HG03196 (cell line): ENCODE results near the gene PLCB3.
A peak's percentile ranks its signal among the peaks of the same experiment; 100 is the strongest.

Experiments
- ATAC-seq: cut with Tn5 transposase; IDR thresholded peaks from one replicate; pipeline ENCODE4 v1.9.1; 2021; ENCODE audit not compliant: unreplicated experiment

PLCB3 gene

GRCh38 chr11:64220798-64221197, 30.5 kb upstream of the PLCB3 start:
- ATAC-seq, result no peak

DNA sequence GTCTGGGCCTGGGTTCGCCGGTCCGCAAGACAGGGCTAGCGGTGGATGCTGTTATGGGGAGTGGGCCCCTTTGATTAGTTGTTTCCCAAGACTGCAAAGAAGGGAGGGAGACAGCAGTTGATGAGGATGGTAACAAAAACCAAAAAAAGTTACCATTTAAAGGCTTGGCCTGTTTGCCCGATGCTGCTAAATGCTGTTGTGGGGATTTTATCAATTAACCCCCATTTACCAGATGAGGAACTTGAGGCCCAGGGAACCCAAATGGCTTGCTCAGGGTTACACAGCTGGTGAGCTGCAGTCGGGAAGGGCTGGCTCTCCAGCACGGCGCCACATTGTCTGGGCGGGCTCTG, 28.7 kb upstream of the PLCB3 start:
- no peak for ATAC-seq

GRCh38 chr11:64223001-64223651, 28.2 kb upstream of the PLCB3 start:
- ATAC-seq, result no peak

DNA sequence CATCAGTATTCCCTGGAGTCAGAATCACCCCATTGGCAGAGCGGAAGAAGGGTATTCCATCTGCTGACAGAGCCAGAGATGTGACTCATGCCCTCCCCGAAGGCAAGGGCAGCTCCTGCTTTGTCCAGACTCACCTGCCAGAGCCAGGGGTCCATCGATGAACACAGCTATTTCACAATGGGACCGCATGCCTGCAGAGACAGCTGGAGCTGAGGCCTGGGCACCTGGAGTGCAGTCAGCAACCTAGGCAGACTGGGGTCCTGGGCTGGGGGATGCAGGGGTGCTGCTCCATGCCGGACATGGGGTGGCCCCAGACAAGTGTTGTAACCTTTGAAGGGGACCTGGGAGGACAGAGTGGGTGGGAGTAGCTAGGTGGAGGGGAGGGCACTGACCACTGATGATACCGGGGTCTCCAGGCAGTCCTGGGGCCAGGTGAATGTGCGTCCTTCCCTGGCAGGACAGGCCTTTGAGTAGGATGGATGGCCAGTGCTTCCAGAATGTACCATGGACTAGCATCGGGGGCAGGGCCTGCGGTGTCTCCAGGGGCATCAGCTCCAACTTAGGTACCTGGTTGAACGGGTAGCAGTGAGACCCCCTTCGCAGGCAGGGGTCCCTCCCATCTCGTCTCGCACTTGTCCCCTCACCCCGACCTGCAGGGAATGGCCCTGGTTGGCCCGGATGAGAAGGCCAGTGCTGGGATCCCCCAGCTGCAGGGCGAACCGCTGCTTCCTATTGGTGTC, 27.0 kb upstream of the PLCB3 start:
- no peak for ATAC-seq

DNA sequence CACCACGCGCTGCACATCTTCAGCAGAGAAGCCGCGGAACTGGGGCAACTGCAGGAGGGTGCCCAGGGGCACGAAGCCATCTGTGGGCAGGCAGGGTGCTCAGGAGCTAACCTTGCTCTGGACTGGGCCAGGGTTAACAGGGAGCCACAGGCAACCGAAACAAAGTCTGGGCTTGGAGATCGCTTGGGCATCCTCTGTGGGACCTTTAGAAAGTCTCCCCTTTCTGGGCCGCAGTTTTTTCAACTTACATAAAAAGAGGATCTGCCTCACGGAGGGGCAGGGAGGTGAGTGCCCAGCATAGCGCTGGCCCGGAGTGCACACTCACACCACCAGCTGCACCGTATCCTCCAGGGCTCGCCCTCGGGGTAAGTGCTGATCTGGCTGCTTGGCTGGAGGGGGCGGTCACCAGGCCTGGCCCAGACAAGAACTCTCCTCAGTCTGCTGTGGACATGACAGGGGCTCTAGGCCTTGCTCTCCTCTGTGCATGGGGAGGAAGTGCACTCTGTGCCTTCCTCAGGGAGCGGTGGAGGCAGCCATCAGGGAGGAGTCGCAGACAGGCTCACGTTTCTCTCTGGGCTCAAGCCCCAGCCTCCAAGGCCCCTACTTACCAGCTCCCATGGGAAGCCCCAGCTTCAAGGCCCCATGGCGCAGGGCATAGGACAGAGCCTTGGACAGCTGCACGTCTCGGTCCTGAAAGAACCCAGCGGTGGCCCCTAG, 26.3 kb upstream of the PLCB3 start:
- no peak for ATAC-seq

DNA sequence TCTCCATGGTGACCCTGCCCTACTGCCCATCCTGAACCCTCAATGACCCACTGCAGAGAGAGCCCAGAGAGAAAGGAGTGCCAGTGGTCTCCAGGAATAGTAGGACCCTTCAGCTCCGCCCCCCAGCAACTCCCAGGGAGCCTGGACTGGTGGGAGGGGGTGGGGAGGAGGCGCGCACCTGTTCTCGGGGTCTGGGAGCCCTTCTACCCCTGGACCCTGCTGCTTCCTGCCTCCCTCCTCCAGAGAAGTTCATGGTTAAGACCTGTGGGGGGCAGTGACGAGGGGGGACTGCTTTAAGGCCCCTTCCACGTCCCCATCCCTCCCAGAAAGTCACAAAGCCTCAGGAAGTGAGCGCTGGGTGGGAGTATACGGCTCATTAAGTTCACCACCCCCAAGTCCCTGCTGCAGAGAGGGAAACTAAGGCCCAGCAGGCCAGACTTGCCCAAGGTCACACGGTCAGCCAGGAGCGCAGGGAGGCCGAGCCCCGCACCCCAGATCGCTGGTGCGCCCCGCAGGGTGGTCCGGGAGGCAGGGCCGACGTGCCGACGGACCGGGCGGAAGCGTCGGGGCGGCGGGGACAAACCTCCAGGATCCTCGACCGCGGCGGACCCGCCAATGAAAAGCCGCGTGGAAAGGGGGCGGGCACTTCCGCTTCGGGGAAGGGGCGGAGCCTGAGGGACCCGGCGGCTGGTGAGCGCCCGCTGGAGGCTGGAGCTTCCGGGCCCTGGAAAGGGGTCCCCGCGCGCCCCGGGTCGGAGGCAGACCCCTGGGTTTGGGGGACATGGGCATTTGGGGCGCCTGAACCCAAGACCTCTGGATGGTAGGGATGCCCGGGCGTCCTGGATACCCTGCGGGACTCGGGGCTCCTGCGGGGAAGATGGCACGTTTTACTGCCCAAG, 25.5 kb upstream of the PLCB3 start, which contains the start of the genes NUDT22 and TRPT1:
TSS of gene NUDT22 (plus strand) at position 667 of the 899 bp plus-strand sequence. CDS start 379 bp downstream, outside the sequence.
TSS of gene TRPT1 (minus strand) at position 579 of the 899 bp plus-strand sequence. CDS start at position 253, 326 bp downstream.
- peak; percentile 45 for ATAC-seq

DNA sequence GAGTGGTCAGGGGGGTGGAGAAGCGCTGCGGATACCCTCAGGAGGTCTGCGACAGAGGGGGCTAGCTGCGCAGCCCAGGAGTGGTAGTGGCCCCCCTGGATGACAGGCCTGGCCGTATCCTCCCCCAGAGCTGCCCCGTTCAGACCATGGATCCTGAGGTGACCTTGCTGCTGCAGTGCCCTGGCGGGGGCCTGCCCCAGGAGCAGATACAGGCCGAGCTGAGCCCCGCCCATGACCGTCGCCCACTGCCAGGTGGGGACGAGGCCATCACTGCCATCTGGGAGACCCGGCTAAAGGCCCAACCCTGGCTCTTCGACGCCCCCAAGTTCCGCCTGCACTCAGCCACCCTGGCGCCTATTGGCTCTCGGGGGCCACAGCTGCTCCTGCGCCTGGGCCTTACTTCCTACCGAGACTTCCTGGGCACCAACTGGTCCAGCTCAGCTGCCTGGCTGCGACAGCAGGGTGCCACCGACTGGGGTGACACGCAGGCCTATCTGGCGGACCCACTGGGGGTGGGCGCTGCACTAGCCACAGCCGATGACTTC, 24.8 kb upstream of the PLCB3 start:
- ATAC-seq, result peak; percentile 23

DNA sequence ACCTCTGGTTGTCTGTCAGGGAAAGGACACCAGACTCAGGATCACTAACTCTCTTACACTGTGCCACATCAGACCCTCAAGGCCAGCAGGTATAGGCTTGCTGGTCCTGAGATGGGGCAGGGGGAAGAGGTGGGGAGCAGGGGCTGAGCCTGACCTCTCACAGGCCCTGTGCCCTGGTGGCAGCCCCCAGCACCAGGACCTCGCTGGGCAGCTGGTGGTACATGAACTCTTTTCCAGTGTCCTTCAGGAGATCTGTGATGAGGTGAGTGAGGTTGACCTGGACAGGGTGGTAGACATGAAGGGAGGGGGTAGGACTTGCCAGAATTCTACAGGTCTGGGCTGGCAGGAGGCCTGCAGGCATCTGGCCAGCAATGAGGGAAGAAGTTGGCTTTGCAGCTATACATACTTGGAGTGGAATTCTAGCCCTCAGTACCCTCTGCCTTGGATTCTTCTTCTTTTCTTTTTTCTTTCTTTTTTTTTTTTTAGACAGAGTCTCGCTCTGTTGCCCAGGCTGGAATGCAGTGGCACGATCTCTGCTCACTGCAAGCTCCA, 23.8 kb upstream of the PLCB3 start:
- no peak for ATAC-seq

- ATAC-seq, result no peak
These were observed 22.1 kb upstream of the PLCB3 start for GRCh38 chr11:64229090-64229743.

GRCh38 chr11:64229744-64230170, 21.6 kb upstream of the PLCB3 start:
- no peak for ATAC-seq

GRCh38 chr11:64230171-64230984, 21.0 kb upstream of the PLCB3 start, which contains the start of gene DNAJC4:
Gene DNAJC4 (plus strand): TSS chr11:64230548. CDS start chr11:64230855, 307 bp downstream.
- ATAC-seq, result peak; percentile 44

DNA sequence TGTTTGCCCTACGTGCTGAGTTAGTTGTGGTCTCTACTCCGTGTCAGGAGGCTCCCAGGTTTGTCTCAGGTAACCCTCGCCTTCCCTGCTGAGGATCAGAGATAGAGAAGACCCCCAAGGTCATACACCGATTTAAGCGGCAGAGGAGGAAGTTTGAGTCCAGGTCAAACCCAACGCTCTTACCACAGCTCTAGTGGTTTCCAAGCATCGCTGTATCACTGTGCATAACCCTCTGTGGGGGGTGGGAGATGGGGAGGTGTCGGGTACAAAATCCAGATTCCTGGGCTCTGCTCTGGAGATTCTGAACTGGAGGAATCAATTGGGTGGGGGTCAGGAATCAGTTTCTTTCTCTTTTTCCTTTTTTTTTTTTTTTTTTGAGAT, 20.4 kb upstream of the PLCB3 start:
- ATAC-seq, result no peak

DNA sequence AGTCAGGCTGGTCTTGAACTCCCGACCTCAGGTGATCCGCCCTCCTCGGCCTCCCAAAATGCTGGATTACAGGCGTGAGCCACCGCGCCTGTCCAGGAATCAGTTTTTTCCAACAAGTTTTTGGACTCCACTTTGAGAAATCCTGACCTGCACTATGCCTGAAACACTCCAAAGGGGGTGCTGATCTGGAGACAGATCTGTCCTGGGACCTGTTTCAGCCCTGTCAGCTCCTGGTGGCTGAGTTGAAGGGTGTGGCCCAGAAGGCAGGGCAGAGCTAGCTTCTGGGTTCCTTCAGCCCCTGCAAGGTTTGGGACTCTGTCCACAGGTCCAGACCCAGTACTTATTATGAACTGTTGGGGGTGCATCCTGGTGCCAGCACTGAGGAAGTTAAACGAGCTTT, 19.8 kb upstream of the PLCB3 start:
- ATAC-seq, result no peak

DNA sequence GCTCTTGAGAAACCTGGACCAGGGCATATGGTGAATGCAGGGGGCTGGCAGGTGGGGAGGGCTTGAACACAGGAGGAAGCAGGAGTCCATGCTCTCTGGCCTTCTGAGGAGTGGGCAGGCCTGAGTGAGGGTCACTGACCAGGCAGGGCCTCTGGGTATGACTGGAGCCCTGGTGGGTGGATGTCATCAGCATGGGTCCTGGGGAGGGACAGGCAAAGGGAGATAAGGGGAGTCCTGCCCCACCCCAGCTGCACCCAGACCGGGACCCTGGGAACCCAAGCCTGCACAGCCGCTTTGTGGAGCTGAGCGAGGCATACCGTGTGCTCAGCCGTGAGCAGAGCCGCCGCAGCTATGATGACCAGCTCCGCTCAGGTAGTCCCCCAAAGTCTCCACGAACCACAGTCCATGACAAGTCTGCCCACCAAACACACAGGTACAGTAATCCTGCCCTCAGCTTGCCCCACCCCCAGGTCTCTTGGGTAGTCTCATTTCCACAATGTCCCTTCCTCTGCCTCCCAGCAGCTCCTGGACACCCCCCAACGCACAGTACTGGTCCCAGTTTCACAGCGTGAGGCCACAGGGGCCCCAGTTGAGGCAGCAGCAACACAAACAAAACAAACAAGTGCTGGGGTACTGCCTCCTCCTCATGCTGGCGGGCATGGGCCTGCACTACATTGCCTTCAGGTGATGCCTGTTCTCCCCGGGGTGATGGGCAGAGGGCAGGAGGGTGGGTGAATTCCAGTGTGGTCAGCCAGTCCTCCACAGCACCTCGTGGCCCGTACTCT, 19.0 kb upstream of the PLCB3 start:
- ATAC-seq, result no peak

GRCh38 chr11:64232967-64233315, 18.4 kb upstream of the PLCB3 start:
- no peak for ATAC-seq

- ATAC-seq, result no peak
These were observed 17.3 kb upstream of the PLCB3 start, which contains the start of gene VEGFB for GRCh38 chr11:64233913-64234586. Gene VEGFB (plus strand): TSS chr11:64234584. CDS start chr11:64234834, 250 bp downstream.

GRCh38 chr11:64234647-64235379, 16.5 kb upstream of the PLCB3 start:
- ATAC-seq, result no peak
